Caki2 (cell line): Measurements from ENCODE around the gene FANK1. TPM values are rescaled to one million over a fixed set of nuclear protein-coding genes. Genes with fewer than 3 reads are reported as not detected.
A peak's percentile ranks its signal among the peaks of the same experiment; 100 is the strongest.
"Not testable (repeated sequence)": the region's sequence is repeated elsewhere in the genome, so short reads cannot be mapped to it uniquely, and the experiment has no call there.

Experiments used
- DNase-seq: peaks from one replicate; pipeline ENCODE4 v3.0.0-alpha.2; 2015; ENCODE audit warnings: low read depth
- in situ Hi-C: cut with HindIII; loops from 2 replicates; pipeline ENCODE4 v1.10.0; 2016; ENCODE audit warnings: low sequenced_read_pairs, low pct_unique_long_range_greater_than_20kb, mixed read lengths
- total RNA-seq: library from RNA; depleted of rRNA; stranded (reverse); fragments of >200 nt; shearing (Covaris generic); gene quantifications from 2 replicates; pipeline ENCODE4 v1.2.3, GENCODE V29; 2014; ENCODE audit warnings: low replicate concordance; rRNA removed

FANK1 gene, protein sequence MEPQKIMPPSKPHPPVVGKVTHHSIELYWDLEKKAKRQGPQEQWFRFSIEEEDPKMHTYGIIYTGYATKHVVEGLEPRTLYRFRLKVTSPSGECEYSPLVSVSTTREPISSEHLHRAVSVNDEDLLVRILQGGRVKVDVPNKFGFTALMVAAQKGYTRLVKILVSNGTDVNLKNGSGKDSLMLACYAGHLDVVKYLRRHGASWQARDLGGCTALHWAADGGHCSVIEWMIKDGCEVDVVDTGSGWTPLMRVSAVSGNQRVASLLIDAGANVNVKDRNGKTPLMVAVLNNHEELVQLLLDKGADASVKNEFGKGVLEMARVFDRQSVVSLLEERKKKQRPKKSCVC
- 6.8 and 8.5 TPM in 2 replicates for total RNA-seq

DNA sequence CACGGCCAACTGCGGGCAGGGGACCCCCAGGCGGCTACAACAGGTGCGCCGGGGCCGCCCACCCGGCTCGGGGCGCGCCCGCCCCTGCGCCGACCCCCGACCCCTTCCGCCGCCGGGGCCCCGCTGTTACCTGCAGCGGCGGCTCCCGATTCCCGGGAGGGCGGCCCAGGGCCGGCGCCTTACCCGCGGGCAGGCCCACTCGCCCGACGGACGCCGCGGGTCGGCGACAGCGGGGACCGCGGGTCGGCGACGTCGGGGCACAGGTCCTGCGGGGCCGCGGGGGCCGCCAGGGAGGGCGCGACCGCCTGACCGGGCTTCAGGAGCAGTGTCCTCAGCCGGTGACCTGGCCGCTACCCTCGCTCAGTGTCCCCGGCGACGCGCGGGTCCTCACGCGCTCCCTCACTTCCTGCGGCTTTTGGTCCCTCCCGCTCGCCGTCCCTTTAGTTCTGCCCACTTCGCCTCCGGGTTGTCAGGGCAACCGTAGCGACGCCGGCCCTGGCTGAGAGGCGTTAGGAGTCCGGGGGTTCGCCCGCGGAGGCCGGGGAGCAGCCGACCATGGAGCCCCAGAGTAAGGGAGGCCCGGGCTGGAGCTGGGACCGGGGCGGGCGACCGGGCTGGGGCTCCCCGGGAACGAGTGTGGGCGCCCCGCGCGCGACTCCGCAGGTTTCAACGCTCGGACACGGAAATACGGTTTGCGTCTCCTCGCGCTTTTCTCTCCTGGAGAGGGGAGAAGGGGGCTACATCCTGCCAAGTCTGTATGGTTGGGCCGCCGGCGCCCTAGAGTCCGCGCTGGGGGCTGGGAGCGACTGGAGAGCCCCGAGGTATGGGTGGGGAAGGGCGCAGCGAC is at the start of gene FANK1:
Gene FANK1, plus strand, starts transcription at position 477 of the 847 bp plus-strand sequence. Its CDS starts 79 bp downstream, at position 556.
- DNase-seq: peak; percentile 81
- in situ Hi-C loops: not testable (repeated sequence)

DNA sequence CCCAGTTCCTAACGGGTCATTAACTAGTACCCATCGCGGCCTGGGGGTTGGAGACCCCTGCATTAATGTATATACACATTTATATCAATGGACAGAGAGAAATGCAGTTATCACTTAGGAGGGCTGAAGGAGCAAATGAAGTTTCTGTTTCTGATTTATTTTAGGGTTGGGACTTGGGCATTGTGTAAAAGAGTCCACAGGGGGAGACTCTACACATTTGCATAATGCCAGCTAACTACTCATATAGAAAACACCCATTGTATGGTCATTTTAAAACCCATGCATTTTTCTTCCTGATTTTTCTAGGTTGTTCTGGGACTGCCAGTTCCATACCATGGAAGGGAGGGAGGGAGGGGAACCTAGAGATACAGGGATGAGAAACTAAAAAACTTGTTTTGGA is 49.5 kb upstream of the FANK1 start:
- in situ Hi-C loops: no loop called here
- no peak for DNase-seq

DNA sequence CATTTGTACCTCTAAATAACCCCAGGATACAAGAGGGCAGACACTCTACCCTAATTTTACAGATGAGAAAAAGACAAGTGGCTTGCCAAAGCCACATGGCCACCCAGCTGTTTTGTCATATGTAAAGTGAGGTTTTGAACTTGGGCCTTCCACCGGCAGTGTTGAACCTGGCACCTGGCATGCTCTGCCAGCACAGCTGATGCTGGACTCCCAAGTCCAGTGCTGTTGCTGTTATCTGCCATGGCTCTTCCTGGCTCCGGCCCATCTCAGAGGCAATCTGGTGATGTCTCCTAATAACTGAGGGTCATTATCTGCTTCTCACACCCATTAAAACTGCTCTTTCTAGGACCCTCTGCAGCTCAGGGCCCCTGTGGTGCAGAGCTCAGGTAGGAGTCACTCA is 48.0 kb upstream of the FANK1 start:
- no peak for DNase-seq
- in situ Hi-C loops: no loop called here

DNA sequence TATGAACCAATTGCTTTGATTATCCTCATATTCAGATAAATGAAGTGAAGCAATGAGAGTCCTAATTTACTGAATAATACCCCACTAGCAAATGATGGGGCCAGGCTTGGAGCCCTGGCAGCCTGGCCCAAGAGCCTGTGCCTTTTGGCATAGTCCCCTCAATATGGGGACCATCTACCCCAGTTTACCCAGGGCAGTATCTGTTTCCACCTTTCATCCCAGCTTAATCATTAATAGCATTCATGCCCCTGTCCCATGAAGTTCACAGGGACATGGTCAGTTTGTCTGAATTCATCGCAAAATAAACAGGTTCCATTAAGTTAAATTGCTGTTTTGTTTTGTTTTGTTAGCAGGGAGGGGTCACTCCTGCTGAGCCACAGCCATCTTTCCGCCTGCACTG is 47.5 kb upstream of the FANK1 start:
- in situ Hi-C loops: no loop called here
- no peak for DNase-seq

DNA sequence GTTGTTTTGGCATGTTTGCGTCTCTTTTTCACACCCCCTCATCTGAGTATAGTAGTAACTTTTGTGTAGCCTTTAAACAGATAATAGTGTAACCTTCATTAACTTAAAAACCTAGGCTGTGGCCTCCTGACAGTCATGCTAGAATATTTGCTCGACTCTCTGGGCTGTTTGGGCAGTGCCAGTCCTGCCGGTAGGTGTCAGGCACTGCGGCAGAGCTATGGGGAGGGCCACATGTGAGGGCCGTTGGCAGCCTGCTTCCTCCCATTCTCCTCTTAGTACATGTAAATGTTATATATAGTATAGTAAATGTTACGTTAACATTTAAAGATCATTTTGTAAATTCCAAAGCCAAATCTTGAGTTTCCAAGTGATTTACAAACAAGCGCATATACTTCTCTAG is 46.9 kb upstream of the FANK1 start:
- no peak for DNase-seq

DNA sequence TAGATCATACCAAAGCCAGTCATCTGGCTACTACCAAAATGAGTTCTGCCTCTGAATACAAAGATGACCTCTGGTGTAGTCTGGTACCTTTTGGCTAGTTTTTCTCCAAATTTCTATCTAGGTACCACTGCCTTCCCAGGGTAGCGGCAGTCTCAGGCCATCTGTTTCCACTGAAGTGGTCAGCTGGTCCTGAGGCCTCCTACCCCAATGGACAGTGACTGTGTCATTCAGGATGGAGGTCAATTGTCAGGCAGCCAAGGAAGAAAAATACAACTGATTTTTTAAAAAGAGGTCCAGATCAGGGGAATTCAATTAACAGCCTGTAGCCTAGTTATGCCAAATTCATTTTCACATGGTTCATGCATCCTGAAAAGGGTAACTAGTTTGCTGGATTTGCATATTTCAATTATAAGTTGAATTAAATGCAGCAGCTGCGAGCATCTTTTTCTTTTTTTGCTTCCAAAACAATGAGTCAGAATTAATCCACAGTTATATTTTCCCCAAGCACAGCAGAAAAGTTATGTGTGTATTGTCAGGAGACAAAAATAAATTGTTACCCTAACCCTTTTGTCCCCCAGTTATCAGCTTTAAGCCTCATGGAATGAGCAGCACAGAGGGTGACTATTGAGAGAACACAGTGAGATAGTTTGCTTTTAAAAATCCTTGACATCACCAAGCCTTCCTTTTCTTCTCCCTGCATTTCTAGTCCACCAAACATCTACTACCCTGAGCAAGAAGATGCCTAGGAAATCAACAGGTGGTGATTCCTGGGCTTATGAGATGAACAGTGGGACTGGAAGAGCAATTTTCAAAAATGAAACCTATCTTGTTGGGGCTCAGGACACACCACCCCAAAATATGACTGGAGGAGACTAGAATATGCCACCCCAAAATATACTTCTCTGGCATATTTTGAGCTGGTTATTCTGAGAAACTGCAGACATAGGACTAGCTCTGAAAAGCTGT is 45.3 kb upstream of the FANK1 start:
- in situ Hi-C loops: no loop called here
- DNase-seq: no peak

More for the DNA sequence above, 46.9 kb upstream of the FANK1 start:
- in situ Hi-C loops: no loop called here

DNA sequence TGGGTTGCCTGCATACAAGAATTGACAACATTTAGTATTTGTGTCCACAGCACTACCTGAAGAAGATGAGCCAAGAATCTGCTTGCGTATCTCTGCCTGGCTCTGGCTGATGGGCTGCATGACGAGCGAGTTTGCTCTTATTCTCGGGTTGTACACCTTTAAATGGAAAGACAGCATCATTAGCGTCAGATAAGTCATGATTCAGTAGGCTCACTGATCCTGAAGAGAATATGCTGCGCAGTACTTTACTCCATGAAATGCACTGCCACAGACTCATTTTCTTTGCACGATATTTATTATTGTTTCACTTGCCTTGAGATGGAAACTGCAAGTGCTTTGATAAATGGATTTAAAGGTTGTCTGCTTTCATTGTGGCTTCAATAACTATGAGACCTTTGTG is 43.9 kb upstream of the FANK1 start:
- in situ Hi-C loops: no loop called here
- DNase-seq: no peak

DNA sequence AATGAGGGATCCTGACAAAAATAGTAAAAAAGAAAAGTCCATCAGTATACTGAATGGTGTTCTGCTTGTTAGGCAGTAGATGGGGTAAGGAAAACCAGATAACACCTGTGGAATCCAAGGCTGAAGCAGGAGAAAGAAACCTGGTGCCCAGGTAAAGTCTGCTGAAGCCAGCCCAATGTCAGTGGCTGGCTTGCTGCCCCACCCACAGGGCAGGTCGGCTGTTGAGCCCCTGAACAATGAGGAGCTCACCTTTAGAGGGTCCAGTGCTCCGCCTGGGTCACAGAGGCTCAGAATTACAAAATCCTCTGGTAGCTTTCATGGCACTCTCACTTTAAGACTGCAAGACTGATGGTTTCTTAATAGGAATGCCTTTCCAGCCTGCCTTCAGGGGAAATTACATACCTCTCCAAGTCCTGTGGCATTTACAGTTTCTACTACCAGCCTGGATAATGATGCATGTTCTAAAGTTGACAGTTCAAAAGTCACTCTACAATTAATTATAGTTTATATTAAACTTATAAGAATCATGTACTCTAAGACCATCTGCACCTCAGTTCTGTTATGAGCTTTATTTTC is 39.1 kb upstream of the FANK1 start:
- in situ Hi-C loops: no loop called here
- no peak for DNase-seq

DNA sequence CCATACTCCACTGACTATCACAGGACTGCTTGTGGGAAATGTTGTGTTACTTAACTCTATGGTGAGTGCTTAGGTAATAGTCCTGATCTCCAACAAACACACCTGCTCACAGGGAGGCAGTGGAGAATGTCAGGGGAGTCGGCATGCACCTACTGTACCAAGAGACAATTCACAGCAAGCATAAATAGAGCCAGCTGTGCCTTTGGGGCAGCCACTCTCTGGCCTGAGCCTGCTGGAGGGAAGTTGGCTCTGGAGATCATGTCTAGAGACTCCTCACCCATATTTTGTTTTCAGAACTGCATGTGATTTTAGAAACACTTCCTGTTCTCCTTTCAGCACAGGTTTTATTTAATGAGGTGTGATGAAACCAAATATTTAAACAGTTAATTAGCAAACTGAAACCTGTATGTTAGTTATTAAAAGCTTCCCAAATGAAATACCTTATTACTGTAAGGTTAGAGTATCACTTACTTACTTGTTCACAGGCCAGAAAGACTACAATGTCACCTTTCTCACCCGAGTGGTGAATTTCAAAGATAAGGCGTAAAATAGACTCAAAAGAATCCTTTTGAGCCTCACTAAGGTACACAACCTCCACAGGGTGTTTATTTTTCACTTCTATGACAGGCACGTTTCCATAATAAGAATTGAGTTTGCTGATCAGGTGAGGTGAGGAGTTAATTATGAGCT is 37.1 kb upstream of the FANK1 start:
- no peak for DNase-seq
- in situ Hi-C loops: no loop called here

DNA sequence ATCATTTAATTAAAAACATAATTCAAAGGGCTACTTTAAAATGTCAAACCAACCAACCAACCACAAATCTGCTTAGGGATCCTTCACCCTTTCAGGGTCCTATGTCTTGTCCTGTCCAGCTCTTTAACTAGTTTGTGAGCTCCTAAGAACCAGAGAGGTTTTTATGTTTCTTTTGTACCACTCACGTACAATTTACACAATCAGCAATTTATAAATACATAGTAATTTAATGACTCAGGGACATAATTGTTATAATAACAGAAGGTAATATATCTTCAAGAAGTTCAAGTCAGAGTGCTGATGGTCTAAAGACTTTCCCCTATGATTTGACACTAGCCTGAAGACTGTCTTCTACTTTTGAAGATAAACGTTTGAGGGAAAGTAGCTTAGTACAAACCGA is 31.2 kb upstream of the FANK1 start:
- DNase-seq: no peak
- in situ Hi-C loops: no loop called here

DNA sequence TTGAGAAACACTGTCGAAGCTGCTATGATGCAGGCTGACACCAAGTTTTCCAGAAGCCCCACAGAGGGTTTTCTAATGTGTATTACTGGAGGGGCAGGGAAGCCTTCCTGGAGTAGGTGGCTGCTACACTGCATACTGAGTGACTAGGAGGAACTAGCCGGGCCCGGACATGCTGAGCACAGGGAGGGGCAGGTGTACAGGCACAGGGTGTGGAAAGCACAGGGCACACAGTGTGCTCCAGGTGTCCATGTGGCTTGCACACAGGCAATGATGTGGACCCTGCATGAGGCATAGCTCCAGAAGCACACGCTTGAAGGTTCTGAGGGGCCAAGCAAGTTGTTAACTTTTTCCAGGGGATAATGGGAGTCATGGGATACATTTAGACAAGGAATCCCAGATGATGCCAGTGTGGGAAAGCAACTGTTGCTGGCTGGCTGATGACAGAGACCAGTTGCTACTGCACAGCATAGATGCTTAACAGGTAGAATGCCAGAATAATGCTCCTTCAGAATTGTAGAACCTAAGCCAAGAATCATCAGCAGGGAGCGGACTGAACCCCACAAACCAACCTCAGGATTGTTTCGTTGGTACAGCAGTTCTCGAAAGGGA is 29.8 kb upstream of the FANK1 start:
- DNase-seq: no peak
- in situ Hi-C loops: no loop called here

DNA sequence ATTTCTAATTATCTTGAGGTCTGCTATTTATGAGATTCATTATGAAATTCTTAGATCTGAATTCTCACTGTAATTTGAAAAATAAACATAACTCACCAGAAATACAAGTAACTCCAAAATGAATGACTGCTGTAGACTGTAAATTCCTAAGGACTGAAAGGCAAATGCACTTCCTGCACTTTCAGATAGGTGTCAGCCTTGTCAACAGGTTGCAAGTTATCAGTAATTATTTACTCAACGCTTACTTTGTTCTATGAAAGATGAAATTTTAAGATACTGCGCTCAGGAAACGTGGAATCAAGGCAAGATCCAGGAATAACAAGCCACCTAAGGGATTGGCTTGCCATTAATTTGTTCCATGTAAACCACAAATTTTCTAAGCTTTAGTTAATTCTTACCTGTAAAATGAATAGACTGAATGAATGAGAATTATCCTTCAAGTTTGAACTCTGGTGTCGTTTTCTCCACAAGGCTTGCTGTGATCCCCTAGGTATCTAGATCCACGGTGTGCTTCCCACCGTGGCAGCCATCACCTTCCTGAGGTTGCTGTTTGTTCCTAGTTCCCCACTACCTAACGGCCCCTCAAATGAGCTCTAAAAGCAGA is 27.9 kb upstream of the FANK1 start:
- in situ Hi-C loops: no loop called here
- DNase-seq: peak; percentile 27

DNA sequence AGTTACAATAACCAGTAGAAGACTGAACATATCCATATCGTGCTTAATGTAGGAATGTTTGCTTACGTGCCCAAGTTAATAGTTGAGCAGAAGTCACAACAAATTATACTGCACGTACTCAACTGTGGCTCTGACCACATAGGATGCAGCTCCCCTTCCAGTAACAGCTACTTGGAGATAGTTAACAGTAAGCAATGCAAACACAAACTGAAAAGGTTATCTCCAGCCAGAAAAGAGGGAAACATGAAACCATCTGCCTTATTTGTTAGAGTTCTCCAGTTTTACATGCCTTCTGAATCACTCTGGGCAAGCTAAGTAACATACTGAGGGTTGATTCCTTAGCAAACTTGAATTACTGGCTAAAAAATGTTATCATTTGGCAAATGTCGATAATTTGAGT is 25.0 kb upstream of the FANK1 start:
- DNase-seq: no peak
- in situ Hi-C loops: no loop called here

DNA sequence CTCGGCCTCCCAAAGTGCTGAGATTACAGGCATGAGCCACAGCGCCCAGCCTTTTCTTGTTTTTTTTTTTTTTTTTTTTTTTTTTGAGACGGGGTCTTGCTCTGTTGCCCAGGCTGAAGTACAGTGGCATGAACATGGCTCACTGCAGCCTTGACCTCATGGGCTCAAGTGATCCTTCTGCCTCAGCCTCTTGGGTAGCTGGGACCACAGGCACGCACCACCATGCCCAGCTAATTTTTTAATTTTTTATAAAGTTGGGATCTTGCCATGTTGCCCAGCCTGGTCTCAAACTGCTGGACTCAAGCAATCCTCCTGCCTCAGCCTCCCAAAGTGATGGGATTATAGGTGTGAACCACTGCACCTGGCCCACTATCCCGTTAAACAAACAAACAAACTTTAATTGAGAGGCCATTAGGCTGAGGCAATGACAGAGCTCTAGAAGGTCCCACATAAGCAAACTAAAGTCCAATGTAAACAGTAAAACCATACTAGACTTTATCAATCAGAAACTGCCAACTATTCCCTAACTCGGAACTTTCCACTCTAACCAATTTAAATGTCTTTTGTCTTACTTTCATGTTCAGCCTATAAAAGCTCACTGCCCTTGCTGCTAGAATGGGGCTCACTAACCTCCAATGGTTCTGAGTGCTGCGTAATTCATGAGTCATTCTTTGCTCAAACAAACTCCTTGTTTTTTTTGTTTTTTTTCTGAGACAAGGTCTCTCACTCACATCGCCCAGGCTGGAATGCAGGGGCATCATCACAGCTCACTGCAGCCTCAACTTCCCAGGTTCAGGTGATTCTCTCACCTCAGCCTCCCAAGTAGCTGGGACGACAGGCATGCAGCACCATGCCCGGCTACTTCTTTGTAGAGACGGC is 17.2 kb upstream of the FANK1 start:
- DNase-seq: peak; percentile 92
- in situ Hi-C loops: no loop called here

DNA sequence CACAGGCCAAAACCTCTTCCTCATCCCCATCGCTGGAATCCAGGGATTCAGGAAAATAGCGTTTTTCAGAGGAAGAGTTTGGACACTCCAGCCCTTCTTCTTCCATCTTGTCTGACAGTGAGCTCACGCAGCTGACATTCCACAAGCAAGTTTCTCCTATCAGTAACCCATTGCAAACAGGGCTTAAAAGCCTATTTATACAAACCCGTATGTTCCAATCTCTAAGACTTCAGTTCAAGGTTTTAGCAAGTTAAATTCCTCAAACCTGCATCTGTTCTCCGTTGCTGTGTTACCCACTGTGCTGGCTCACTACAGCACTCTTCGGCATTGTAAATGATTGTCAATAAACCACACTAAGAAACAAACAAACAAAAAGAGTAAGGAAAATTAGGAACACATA is 15.6 kb upstream of the FANK1 start:
- DNase-seq: no peak
- in situ Hi-C loops: no loop called here

DNA sequence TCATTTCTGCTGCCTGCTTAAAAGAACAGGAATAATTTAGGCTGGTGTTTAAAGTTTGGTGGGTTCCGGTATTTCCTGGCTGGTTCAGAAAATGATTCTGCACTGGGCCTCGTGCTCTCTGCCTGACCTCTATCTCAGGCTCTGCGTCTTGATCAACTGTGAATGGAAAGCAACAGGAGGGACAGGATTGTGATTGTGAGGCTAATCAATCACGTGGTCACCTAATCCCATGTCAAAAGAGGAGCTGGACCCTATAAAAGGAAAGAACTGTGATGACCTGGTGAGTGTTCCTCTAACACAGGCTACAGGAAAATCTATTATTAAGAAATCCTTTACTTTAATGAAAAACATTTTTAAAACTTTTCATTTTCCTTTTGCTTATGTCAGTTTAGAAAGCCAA is 15.2 kb upstream of the FANK1 start, which contains the start of gene DHX32:
Gene DHX32, minus strand, starts transcription at position 101 of the 400 bp plus-strand sequence. CDS start 468 bp downstream, outside the sequence.
- in situ Hi-C loops: no loop called here
- DNase-seq: no peak
